Stimulated activated CD4-positive, alpha-beta T cell treated with anti-CD3 and anti-CD28 coated beads, Interleukin-1b, Interleukin-23, amount 100 ng/mL, for 4 hours (primary cell): Measurements from ENCODE around the gene SHANK2.

ENCODE experiments used
- DNase-seq, 2 donors: peaks; one replicate each; pipeline ENCODE4 v3.0.0-alpha.2; 2020; ENCODE audit warnings: low read depth in 2 of 2

SHANK2 gene

DNA sequence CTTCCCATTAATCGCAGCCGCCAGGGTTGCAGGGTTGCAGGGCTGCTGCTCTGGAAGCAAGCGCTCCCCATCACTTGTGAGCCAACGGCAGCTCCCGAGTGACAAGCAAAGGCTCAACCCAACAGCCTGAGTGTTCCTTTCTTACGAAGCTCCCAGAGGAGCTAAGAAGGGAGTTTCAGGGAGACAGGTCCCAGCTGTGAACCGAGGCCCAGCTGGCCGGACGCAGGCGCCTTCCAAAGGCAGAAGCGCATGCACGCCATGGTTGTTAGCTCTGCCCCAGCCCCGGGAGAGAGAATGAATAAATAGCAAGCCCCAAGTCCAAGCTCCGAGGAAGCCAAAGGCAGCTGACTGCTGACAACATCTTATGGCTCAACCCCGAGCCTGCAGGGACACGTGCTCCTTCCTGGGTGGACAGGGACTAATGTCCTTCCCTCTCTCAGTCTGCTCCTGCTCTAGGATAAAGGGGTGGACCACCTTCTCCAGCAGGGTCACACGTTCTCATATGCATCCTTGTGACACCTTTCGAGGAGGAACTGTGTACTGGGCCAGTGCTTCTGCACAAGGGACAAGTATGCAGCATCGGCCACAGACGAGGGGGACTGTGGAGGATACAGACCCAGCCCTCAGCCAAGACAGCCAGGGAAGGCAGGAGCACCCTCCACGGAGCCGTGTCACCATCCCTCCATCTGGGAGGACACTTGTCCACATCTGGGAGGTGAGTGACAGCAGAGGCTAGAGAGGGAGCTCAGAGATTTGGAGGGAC, 29.9 kb downstream of the SHANK2 start:
- DNase-seq, result no peak

DNA sequence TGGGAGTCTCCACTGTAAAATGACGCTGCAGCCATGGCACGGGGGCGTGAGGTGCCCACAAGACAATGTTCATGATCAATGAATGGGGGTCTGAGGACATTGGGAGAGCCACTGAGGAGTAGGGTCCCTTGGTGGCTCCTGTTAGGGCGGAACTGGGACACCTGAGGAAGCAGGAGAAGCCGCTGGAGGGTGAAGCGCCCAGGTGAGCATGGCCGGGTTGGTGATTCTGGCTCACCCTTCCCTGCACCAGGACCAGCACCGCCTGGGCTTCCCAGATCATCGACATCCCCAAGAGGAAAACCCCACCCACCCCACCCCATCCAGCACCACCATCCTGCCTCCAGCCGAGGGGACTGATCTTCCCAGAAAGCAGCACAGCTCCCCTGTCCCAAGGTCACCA, 30.6 kb downstream of the SHANK2 start:
- no peak for DNase-seq

DNA sequence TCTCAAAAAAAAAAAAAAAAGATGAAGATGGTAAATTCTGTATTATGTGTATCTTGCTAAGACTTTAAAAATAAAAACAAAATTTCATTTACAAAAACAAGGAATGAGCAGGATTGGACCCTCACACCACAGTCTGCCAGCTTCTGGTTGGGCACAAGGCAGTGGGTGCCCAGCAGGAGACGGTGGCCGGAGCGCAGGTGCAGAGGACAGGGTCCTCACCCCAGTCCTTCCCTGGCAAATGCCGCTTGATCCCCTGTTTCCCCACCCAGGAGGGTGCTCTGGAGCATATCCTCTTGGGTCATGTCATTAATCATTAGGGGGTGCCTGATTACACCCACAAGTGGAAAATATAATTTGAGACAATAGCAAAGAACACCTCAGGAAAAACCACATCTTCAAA, 31.2 kb downstream of the SHANK2 start:
- no peak for DNase-seq

DNA sequence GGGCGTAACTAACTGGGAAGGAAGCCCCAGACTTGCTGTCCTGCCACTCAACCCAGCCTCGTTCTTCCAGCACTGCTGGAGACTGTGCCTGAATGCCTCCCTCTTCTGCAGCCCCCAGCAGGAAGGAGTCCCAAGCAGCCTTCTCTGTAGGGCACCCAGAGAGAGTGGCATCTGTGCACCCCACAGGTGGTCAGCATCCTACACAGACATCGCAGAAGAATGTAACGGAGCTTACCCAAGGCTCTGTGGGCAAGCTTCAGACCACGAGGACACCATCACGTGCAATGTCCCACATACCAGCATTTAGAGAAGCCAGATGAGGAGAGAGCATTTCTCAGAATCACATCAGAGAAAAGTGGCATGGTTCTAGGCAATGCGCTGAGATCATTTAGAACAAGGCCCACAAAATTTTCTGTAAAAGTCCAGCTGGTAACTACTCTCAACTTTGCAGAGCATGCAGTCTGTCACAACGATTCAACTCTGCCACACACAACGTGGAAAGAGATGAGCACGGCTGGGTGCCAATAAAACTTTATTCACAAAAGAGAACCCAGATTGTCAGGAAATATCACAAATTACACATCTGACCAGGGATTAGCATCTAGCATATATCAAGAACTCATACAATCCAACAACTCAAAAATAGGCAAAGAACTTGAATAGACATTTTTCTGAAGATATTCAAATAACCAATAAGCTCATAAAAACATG, 33.4 kb downstream of the SHANK2 start:
- no peak for DNase-seq

DNA sequence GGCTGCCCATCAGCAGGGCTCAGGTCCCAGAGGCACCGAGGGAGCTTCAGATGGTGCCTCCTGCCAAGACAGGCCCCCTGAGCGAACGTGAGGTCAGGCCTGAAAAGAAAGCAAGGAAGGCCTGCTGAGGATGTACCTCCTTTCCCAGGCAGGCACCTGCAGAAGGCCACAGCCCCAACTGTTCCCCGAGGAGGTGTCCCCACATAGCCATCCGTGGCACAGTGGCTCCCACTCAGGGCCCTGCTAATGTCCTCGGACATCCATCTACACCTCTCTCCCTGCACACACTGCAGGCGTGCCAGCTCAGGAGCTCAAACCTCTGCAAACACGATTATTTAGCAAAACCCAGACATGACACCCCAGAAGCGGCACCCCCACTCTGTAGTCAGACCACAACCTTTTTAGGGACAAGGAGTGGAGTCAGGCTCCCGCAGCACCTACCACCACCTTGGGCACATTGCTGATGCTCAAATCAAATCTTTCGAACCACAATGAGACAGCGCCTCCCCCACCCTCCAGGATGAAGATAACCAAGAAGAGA, 36.9 kb downstream of the SHANK2 start:
- no peak for DNase-seq

DNA sequence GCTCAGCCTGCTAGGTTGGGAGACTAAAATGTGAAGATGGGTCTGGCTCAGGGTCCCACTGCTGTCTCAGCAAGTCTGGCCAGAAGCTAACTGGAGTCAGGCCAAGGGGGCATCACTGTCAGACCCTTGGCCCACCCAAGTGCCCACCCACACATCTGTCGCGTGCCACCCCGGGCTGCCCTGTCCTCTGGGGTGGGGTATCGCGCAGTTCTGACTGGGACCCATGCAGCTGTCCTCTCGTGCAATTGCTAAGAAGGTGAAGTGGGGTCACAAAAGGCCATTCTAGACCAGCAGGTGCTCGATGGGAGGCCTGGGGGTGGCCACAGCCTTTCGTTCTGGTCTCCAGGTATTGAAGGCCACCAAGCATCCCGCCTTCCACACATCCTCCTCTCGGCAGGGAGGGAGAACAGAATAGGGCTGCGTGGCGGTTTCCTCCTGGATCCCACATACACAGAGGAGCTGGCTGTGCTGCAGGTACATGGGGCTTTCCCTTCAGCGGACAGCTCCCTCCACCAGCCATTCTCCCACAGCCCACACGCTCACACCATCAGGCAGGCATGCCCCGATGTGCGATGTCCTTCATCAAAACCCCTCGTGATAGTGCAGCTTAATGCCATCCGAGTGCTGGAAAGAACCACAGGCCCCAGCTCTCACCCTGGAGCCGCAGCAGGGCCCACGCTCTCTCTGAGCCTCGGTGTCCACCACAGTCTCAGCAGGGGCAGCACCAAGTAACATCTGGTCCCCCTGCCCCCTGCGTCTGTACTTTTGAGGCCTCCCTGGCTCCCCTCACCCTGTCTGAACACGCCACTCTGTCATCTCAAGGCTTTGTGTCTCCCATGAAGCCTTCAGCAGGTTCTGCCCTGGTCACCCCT, 37.6 kb downstream of the SHANK2 start:
- no peak for DNase-seq

DNA sequence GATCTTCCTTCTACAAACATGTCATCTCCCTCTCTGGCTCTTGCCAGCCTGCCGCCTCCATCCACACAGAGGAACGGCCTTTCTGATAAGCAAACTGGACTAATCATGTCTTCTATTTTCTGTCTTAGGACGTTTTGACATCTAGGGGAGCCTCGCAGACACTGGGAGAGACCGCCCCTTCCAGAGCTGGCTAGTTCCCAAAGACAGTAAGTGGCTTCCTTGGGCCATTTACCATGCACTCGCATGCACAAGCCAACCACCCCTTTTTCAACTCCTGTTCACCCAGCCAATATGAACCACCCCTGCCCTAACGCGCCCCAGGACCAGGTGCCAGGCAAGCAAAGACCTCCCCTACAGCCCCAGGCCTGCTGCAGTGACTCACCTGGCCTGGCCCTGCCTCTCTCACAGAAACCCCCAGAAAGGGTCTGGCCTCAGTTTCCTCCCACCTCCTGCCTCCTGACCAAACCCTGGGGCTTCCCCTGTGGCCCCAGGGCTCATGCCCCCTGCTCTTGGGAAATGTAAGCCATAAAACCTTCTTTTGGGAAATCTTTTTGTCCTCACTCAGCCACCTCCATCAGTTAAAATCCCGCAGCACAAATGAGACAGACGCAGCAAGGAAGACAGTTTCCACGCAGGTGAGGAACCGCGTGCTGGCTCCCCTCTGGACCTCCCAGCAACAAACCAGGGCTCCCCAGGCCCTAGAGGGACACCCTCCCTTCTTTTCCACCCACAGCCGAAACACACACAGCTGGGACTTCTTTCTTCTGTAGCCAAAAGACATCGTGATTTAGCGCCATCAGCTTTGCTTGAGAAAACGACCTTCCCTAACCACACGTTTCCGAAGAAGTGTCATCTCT, 38.5 kb downstream of the SHANK2 start:
- DNase-seq, result no peak

DNA sequence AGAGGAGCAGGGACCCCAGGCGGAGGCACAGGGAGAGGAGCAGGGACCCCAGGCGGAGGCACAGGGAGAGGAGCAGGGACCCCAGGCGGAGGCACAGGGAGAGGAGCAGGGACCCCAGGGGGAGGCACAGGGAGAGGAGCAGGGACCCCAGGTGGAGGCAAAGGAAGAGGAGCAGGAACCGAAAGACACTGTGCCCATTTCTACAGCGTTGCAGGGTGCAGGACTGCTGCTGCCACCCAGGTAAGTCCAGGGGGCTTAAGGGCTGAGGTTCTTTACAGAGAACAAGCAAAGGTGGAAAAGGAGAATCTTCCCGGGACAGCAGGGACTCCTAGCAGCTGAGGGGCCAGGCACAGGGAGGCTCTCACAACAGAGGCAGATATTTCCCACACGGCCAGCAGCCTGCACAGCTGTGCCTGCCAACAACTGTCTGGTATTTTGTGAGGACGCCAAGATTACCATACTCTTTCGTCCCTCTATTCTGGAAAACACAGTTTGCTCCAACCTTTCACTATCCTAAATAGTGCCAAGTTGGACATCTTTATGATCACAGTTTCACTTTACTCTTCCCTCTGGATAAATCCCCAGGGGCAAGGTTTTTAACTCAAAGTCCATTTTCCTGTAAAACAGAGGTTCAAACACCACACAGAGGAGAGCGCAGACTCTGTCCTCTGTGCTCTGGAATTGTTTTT, 39.4 kb downstream of the SHANK2 start:
- DNase-seq, result no peak

DNA sequence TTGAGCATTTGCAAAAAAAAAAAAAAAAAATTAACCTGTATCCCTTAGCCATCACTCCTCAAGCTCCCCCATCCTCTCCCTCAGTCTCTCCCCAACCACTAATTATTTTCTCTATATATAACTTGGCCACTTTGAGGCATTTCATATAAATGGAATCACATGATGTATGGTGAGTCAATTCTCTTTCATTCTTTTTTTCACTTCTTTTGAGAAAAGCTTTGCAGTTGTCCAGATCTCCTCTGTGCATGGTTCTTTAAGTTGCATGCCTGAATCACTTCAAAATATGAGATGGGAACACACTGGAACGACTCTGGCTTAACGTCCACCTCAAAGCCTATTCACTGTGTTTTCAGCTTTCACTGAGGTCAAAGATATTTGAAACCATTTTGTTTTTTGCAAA, 40.7 kb downstream of the SHANK2 start:
- DNase-seq, result no peak

DNA sequence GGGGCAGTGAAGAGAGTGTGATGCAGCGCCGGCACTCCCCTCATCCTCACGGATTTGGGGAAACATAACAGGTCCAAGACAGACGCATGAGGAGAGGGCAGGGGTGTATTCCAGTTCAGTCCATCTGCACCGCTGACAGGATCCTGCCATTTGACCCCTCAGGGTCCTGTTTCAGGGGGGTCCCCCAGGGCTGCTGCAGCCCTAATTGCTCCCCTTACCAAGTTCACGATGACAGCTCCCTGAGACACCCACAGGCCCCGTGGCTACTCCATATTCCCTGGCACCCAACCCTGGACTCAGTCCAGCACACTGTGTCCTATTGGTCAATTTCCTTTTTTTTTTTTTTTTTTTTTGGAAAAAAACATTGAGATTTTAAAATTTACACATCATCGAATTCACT, 41.5 kb downstream of the SHANK2 start:
- DNase-seq, result no peak

DNA sequence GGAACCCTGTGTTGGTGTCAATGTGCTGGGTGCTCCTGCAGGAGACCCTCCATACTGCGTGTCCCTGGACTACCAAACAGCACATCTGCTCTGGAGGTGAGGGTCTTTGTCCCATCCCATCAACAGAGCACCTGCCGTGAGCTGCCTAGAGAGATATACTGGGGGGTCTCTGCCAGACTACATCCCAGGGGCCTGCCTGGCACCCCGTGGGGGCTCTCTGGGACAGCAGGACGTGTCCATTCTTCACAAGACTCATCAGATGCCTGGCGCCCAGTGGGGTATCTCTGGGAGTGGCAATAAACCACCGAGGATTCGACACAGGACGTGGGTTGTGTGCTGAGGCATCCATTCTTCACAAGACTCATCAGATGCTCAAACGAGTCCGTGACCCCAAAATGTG, 42.7 kb downstream of the SHANK2 start:
- no peak for DNase-seq

DNA sequence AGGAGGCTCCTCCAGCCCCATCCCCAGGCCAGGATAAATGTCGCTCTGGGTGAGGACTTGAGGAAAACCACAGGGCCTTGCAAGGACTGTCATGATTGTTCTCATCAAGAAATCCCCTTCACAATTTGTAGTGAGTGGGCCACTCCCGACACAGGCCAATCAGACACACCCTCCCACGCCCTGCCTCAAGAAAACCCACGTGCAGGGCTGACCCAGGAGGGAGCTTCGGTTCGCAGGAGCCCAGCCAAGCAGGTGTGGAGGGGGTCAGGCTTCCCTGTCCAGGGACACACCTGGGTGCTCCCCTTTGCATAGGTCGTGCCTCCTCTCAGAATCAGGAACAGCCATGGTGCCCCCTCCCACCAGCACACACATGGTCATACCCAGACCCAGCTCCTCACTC, 43.2 kb downstream of the SHANK2 start:
- no peak for DNase-seq

DNA sequence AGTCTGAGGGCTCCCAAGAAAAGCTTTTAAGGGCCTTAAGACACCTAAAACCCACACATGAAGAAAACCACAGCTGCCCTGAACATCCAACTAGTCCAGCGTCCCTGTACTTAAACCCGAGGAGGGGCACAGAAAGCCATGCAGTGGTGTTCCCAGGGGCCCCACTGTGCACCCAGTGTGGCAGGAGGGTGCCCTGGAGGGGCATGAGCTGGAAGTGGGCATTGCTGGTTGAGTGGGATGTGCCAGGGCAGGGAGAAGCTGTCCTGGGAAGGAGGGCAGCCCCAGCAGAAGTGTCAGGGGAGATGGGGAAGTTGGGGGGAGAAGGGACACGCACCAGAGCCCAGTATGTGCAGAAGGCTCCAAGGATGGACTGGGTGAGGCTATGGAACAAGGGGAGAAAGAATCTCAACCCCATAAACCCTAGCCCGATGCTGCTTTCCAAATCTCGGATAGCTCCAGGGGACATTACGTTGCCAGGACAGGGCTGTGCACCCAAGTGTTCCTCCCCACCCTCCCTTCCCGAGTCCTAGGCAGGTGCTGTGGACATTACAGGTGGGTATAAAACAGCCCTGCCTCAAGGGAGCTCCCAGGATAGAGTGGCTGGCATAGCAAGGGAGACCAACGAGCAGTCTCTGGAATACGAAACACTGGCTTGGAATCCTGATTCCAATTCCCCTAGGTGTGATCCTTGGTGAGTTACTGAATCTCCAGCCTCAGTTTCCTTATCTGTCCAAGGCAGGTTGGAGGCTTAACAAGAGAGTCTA, 44.2 kb downstream of the SHANK2 start:
- DNase-seq, result no peak

DNA sequence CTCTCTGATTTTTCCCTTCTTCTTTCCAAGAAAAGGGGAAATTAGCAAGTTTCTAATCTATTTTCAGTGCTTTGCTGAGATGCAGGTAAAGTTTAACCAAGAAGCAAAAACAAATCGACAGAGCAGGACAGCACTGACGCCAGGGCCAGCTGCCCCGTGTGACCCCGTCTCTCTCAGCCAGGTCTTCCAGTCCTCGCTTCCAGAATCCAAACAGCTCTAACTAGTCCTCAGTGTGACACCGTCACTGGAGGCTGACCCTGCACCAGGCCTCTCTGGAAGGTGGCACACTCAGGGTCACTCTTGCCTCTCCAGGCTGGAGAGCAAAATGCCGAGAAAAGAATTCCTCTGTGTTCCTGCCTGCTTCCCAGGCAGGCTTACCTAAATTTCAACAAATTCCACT, 44.8 kb downstream of the SHANK2 start:
- no peak for DNase-seq

DNA sequence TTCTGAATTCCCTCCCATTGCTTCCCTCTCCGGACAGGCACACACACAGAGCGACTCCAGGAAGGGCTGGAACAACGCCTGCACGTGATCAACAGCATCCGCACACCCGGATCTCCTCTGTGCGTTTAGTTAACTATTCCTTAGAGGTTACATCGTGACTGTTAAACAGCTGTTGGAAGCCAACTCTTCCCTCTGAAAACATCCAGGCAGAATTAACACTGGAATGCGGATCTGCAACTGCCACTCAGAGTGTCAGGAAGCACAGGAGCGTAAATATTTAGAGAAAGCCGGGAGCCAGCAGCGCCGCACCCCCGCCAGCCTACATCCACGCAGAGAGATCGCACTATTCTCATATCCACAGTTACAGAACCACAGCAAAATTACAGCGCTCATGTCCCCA, 46.2 kb downstream of the SHANK2 start:
- DNase-seq, result no peak

DNA sequence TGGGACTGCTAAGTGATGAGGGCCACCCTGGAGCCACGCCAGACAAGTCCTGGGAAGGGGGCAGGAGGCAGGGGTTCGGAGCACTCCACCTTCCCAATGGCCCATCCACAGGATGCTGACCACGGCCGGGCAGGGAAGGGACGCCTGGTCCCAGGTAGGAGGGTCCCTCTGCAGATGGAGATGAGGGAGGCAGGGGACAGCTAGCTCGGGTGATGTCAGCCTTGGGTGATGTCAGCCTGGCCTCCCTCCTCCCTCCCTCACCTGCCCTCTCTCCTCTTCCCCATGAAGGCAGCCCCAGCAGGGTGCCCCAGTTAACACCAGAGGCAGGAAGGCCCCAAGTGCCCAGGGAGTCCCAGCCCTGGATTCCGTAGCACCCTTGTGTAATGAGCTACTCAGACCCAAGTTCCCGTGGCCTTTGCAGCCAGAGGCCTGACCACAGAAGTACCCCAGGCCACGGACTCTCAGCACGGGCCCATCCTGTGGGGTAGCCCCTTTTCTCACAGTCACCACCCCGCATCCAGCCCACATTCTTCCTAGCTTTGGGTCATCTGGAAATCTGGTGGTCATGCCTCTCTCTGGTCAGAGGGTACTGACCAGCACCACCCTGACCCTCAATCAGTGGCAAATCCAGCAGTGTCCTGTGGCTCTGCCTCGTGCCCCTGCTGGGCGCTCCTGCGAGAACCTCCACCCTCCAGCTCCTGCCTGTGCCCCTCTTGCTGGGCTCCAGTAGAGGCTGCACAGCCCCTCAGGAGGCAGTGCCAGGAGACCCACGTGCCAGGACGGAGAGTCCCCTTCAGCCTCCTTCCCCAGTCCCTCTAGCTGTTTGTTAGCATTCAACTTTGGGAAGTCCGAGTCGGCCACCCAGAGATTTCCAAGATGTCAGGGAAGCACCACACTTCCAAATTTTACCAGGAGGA, 47.4 kb downstream of the SHANK2 start:
- DNase-seq, result no peak

DNA sequence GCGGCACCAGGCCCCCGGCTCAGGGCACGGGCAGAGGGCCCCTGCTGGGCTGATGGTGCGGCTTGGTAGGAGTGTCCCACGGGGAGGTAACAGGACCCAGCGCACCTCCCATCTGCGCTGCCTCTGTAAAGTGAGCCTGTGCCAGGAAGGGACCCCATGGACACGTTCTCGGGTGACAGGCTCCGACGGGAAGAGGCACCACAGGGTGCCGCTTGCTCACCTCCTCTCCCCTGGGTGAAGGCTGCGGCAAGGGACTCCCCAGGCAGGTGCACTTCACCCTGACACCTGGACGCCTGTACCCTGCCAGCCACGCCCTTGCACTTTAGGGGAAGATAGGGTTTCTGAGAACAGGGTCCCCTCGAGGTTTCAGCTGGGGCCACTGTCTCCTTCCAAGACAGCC, 48.1 kb downstream of the SHANK2 start:
- DNase-seq, result no peak

DNA sequence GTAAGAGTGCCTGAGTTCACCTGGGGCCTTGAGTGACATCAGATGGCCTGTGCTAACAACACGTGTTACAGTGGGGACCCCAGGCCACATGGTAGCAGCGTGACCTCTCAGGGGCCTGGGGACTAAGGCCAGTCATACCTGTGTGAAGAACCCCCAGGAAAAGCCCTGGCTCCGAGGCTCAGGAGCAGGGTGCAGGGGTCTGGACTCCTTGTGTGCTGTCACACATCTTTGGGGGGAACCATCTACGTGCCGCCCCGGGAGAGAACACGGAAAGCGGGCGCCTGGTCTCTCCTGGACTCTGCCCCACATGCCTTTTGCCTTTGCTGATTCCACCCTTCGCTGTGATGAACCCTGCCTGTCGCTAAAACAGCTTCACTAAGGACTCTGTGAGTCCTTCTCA, 48.7 kb downstream of the SHANK2 start:
- DNase-seq, result no peak

DNA sequence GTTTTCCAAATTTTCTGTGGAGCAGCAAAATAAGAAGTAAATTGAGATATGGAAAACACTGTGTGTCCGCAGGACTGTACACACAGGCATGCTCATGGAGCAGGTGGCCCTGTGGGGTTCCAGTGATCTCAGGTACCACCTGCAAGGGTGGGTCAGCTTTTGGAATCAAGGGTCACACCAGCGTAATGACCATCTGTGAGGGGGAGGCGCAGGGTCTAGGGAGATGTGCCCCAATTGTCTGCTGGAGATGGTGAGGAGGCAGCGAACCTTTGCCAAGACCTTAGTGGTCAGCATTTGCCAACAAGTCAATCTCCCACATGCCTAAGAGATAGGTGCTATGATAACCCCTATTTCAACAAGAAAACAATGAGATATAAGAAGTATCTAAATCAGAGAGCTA, 49.4 kb downstream of the SHANK2 start:
- DNase-seq, result no peak
